A549 treated with RU486 at 1 μM for 4 hours (cell line): ENCODE data around the gene MAGEA4. TPM values are rescaled to one million over a fixed set of nuclear protein-coding genes. Genes with fewer than 3 reads are reported as not detected.

Experiments used
- total RNA-seq: library from RNA; stranded (reverse); fragments of 200-300 nt; extraction: Qiagen RNA extraction; gene quantifications from 5 replicates; pipeline ENCODE4 v1.2.3, GENCODE V29; 2022; ENCODE audit warnings: low read depth

Gene MAGEA4
- total RNA-seq: not detected in 5 replicates

GRCh38 chrX:151912780-151913179 is at the start of gene MAGEA4:
MAGEA4 (plus strand) TSS chrX:151912889; CDS start chrX:151923665, 10,776 bp downstream.

Other genes with a start within 250 kb of the MAGEA4 start
- gene PRRG3, start 217.4 kb upstream of the MAGEA4 start, total RNA-seq: not detected in 5 replicates
- gene FATE1, start 196.9 kb upstream of the MAGEA4 start, total RNA-seq: not detected in 5 replicates
- not detected in 5 replicates for gene CNGA2, start 178.1 kb upstream of the MAGEA4 start, total RNA-seq
- gene GABRE, start 61.8 kb downstream of the MAGEA4 start, total RNA-seq: 21.1 to 33.7 TPM (median 27.3 TPM) in 5 replicates
- gene MAGEA10, start 225.7 kb downstream of the MAGEA4 start, total RNA-seq: 0.13 TPM in 1 of 5 replicates, not detected in the others